C4-2B (cell line): ENCODE results near the gene ZFAND3.

ENCODE experiments used
- H3K27ac ChIP-seq: fragments of 450-650 bp; 2 replicates; pipeline ENCODE4 v1.5.1; 2017
- ZFX ChIP-seq: fragments of 450-650 bp; IDR thresholded peaks from 2 replicates; pipeline ENCODE4 v1.6.1; 2017
- TF ChIP-seq, protein P1 (sequence below): fragments of 450-650 bp; conservative IDR thresholded peaks from 2 replicates; pipeline ENCODE4 v1.5.1; 2017; ENCODE audit warnings: mild to moderate bottlenecking

ZFAND3 gene

GRCh38 chr6:37993596-37993995 is 174.1 kb downstream of the ZFAND3 start:
- no peak for TF ChIP-seq ZFX
- TF ChIP-seq, protein P1, sequence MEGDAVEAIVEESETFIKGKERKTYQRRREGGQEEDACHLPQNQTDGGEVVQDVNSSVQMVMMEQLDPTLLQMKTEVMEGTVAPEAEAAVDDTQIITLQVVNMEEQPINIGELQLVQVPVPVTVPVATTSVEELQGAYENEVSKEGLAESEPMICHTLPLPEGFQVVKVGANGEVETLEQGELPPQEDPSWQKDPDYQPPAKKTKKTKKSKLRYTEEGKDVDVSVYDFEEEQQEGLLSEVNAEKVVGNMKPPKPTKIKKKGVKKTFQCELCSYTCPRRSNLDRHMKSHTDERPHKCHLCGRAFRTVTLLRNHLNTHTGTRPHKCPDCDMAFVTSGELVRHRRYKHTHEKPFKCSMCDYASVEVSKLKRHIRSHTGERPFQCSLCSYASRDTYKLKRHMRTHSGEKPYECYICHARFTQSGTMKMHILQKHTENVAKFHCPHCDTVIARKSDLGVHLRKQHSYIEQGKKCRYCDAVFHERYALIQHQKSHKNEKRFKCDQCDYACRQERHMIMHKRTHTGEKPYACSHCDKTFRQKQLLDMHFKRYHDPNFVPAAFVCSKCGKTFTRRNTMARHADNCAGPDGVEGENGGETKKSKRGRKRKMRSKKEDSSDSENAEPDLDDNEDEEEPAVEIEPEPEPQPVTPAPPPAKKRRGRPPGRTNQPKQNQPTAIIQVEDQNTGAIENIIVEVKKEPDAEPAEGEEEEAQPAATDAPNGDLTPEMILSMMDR: no peak
- no peak overlapping the region for H3K27ac ChIP-seq

- no peak overlapping the region for H3K27ac ChIP-seq
- TF ChIP-seq, protein P1: no peak
- TF ChIP-seq ZFX: no peak
Observed at GRCh38 chr6:37994223-37994622, 174.7 kb downstream of the ZFAND3 start.

DNA sequence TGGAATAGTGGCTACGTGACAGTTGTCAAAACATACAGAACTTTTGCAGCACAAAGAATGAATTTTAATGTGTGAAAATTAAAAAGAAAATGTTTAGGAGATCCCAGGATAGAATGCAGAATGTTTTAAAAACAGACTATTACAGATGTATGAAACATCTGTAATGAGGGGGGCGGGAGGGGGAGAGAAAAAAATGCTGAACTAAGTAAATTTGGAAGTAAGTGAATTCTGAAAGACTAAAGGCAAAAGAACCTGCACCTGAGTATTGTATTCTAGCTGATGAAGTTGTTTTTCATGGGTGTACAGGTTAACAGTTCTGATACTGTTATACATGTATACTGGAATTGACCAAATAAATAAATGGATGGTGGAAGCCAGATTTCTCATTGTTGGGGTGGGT is 178.8 kb downstream of the ZFAND3 start:
- TF ChIP-seq ZFX: no peak
- TF ChIP-seq, protein P1: no peak
- no peak overlapping the region for H3K27ac ChIP-seq

DNA sequence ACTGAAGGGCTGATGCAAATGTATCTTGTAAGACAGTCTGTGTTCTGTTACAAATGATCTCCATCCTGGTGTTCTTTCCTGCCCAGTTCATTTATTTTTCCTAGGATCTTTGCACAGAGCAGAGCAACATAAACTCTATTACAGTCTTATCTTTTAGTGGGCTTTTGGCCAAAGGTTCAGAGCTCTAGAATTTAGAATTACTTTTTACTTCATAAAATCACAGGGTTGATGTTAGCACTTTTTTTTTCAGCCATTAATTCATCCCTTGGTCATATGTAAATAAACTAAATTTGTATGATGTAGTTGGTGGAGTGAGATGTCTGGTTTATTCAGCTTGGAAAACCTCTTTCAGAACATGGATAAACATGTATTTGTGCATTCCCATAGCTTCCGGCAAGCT is 181.9 kb downstream of the ZFAND3 start:
- no peak overlapping the region for H3K27ac ChIP-seq
- TF ChIP-seq ZFX: no peak
- TF ChIP-seq, protein P1: no peak

- H3K27ac ChIP-seq: no peak overlapping the region
- TF ChIP-seq, protein P1: no peak
- TF ChIP-seq ZFX: no peak
Observed at GRCh38 chr6:38004908-38005307, 185.4 kb downstream of the ZFAND3 start.

DNA sequence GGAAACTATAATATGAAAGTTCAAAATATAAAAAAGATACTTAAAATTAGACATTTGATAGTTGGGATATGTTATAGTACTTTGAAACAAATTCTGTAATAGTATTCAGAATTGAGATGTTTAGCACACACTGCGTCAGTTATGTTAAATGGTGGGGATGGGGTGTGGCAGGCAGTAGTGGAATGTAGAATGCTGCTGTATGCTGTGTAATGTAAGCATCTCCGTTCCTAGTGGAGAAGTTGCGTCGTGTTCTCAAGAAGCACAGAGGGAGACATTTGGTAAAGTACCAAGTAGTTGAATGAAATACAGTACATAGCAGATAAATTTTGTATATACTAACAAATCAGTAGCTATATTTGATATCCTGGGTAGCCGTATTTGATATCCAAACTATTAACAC is 192.4 kb downstream of the ZFAND3 start:
- TF ChIP-seq, protein P1: no peak
- TF ChIP-seq ZFX: no peak
- no peak overlapping the region for H3K27ac ChIP-seq

DNA sequence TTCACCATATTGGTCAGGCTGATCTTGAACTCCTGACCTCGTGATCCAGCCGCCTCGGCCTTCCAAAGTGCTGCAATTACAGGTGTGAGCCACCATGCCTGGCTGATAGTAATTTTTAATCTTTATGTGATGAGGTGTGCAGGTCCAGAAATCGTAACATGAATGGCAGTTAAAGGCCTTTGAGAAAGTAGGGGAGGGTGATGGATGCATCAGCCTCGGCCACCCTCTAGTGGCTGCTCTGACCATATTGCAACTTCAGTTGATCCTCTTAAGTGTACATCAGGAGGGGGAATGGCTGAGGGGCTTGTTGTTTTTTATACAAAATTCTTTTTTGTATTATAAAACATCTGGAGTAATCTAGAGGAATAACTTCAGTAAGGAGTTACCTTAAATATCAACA is 193.0 kb downstream of the ZFAND3 start:
- H3K27ac ChIP-seq: no peak overlapping the region
- TF ChIP-seq, protein P1: peak; percentile 87
- TF ChIP-seq ZFX: no peak
